ENCODE results near the gene CCL11.

Gene CCL11

DNA sequence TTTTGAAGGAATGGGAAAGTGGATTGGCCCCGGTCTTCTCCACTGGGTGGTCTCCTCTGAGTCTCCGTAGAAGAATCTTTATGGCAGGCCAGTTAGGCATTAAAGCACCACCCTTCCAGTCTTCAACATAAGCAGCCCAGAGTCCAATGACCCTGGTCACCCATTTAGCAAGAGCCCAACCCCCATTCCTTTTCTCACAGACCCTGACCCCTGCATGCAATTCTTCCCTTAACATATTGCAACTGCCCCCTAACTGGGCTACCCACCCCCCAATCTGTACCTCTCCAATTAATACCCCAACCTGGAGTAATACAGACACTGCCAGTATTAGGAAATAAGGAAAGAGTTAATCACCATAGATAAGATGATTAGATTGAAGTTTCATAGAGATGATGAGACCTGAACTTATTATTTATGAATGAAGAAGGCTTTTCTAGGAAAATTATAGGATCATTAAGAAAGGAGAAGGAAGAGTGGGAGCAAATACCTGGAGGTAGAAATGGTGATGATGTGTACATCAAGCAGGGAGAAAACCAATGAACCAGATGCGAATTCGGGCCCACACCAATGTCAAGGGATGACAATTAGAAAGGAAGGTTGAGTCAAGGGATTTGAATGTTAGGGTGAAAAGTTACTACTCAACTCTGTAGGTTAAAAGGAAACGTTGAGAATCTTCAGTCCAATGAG, 28.1 kb upstream of the CCL11 start:
- DNase-seq (ENCODE audit: low read depth in 2 of 2) = no peak

DNA sequence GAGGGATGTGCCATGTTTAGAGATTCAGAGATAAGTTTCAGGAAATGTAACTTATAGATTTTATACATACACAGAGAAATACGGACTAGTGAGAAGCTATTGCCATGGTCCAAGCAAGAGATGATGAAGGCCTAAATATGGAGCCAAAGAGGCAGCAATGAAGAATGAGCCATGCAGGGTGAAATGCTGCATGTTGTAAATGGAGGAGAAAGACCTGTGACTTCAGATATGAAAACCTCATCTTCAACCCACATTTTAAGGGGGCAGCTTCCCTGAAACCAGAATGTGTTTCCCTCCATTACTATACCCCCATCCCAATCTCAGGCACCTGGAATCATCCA, 27.6 kb upstream of the CCL11 start:
- DNase-seq (ENCODE audit: low read depth in 2 of 2) = no peak

DNA sequence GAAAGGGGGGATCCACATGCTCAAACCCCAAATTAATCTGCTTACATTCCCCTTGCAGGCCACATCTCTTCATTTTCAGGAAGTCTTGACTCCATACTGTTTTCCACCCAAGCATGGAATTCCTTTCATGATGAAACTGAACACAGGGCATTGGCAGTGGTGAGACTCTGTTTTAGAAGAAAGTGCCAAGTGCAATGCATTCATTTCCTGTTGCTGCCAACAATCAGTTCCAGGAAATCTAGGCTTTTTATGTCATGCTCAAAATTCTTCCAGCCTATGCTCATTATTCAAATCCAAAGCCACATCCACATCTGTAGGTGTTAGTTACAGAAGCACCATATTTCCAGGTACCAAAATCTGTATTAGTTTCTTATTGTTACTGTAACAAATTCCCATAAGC, 26.4 kb upstream of the CCL11 start:
- no peak for DNase-seq (ENCODE audit: low read depth in 2 of 2)

DNA sequence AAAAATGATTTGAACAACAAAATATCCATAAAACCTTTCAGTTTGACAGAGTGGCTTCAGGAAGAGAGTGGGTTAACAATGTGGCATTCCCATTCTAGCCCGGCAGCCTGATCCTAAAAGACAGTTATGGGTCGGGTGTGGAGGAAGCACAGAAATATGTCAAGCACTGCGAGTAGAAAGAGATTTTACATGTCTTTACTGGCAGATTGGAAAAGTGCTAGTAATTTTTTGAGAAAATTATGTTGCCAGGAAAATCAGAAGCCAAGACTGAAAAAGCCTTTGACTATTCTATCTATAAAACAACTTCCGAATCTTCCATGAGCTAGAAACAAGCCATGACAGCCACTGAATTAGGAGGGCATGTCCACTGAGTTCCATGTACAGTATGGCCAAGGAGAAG, 24.7 kb upstream of the CCL11 start:
- no peak for DNase-seq (ENCODE audit: low read depth in 2 of 2)

DNA sequence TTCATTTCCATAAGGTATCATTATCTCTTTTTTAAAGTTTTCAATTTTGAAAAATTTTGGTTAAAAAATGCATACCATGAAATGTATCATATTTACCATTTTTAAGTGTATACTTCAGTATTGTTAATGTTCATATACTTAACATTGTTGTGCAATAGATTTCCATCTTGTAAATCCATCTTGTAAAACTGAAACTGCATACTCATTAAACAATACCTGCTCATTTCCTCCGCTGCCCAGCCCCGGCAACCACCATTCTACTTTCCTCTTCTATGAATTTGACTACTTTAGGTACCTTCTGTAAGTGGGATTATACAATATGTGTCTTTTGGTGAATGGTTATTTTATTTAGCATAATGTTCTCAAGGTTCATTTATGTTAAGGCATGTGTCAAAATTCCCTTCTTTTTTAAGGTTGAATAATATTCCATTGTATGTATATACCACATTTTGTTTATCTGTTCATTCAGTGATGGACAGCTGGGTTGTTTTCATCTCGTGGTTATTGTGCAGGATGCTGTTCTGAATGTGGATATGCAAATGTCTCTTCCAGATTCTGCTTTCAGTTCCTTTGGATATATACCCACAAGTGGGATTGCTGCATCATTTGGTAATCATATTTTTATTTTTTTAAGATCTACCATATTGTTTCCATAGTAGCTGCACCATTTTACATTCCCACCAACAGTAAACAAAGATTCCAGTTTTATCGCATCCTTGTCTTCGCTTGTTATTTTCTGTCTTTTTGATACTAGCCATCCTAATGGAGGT, 23.8 kb upstream of the CCL11 start:
- DNase-seq (ENCODE audit: low read depth in 2 of 2) = no peak

DNA sequence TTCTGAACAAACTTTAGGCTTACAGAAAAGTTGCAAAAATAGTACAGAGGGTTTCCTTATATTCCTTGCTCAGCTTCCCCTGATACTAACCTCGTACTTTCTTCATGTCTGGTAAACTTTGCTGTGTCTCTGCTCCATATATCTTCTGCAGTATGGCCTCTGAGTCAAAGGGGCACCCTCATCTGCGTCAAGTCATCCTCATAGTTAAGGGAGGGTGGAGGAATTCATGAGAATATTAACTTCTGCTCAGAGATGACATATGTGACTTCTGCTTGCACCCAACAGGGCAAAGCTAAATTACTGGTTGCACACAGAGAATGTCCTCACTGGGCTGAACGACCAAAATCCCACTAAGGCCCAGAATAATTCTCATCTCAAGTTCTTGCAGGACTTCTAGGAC, 19.8 kb upstream of the CCL11 start:
- no peak for DNase-seq (ENCODE audit: low read depth in 2 of 2)

DNA sequence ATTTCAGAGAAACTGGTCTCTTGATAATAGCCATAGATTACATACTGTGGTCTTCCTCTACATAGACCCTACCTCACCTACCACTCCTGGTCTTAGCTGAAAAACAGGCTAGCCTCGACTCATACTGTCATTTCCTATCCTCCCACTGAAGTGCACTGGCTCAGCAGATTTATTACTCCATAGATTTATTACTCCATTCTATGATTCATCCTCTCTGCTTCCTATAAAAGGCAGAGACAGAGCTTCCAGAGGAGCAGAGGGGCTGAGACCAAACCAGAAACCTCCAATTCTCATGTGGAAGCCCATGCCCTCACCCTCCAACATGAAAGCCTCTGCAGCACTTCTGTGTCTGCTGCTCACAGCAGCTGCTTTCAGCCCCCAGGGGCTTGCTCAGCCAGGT, 15.6 kb upstream of the CCL11 start, which contains the start of gene CCL7:
Gene CCL7, plus strand, starts transcription at position 253 of the 400 bp plus-strand sequence. Its CDS starts 70 bp downstream, at position 323.
- no peak for DNase-seq (ENCODE audit: low read depth in 2 of 2)

DNA sequence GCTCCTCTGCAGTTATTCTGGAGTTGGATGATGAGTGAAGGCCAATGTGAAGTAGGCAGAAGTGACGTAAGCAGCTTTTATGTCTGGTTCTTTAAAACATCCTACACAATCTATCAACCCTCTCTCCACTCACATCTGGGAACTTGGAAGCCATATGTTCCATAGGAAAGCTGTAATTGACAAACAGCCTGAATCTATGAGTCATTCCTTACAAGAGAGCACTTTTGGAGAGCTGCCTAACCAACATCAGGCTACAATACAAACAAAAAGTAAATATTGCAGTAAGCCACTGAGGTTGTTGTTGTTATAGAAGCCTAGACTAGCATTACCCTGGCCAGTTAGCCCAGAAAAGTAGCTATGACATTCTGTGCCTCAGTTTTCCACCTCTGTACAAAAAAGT, 9.7 kb upstream of the CCL11 start:
- DNase-seq (ENCODE audit: low read depth in 2 of 2) = no peak

DNA sequence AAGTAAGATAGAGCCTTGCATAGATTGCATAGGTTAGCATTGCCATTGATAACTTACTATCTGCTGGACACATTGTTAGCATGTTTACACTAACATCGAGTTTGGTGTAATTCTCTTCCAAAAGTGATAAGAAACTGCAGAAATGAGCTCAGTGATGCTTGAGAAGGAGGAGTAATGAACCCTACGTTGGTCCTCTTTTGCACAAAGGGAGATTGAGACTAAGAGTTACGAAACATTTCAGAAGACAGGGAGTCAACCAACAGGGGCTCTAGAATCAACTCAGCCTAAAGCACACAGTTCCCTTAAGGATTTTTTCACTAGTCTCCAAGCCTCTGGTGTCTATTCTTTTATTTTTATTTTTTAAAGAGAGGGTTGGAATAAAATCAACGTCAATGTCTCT, 8.7 kb upstream of the CCL11 start:
- no peak for DNase-seq (ENCODE audit: low read depth in 2 of 2)

DNA sequence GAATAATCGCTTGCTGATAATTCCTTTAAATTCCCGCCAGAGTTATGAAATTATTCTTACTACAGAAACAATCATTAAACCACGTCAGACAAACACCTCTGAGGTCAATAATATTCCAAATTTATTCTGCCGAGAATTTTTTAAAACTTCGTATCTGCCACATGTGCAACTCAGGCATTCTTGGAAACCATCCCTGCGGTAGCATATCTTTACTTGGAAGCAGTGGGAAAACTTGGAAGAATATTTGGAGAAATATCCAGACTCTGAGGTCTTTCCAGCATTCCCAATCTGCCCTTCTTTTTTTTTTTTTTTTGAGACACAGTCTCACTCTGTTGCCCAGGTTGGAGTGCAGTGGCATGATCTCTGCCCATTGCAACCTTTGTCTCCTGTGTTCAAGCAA, 2.0 kb upstream of the CCL11 start:
- DNase-seq (ENCODE audit: low read depth in 2 of 2) = no peak

DNA sequence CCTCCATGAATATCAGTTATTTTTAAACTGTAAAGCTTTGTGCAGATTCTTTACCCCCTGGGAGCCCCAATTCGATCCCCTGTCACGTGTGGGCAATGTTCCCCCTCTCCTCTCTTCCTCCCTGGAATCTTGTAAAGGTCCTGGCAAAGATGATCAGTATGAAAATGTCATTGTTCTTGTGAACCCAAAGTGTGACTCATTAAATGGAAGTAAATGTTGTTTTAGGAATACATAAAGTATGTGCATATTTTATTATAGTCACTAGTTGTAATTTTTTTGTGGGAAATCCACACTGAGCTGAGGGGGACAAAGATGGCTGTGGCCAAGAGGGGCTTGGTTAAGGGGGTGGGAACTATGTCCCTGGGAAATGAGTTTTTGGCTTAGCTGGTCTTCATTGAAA, 2.3 kb downstream of the CCL11 start:
- no peak for DNase-seq (ENCODE audit: low read depth in 2 of 2)

DNA sequence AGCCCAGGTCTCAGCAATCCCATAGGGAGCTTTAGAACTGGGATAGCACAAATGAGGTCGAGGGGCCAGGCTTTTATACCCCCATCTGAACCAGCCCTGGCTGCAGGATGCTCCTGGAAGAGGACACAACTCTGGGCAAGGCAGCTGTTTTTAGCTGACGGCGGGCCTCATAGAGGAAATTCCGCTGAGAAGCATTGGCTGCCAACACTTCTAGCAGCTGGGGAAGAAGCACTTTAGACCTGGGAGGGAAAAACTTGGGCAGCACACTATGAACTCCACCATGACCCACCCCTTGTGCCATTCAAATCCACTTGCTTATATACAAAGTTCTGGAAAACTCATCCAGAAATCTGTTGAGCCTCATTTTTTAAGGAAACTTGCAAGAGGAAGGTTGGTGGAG, 5.0 kb downstream of the CCL11 start:
- DNase-seq (ENCODE audit: low read depth in 2 of 2) = no peak

DNA sequence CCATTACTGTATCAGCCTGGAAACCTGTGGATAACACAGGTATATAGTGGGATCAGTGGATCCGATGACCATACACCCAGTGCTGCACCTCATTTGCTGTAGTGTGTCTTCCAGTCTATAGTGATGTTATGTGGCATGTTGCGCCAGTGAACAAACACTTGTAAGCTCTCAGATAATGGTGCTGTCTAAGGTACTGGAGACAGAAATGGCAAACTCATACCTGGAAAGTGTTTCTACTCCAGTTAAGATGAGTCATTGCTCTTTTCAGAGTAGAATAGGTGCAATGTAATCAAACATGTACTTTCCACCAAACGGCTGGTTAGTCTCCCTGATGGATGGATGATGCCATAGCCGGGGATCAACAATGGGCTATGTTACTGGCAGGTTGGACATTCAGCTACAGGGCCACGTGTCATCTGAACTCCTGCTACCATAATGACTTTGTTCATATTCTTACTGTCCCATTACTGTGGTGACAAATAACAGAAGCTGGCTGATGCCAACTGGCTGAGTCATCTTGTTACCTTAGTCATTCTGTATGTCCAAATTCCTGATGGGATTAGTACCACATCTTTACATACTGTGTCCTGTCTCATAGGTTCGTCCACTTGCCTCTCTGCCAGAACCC, 6.3 kb downstream of the CCL11 start:
- no peak for DNase-seq (ENCODE audit: low read depth in 2 of 2)

DNA sequence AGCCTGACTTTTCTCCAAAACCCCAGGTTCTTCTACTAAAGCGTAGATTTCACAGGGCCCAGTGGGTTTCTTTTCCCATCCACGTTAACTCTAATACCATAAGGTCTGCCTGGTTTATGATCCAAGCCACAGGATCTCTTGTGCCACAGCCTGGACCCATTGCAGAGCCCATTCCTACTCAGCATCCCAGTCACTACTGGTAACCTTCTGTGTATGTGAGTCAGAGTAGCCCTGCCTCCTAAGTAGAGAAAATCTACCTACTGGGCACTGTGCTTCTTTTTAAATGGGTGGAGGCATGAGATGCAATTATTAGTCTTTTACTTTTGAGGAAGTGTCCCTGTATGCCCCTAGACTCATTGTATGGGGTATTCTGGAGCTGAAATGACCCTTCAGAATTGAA, 13.5 kb downstream of the CCL11 start:
- DNase-seq (ENCODE audit: low read depth in 2 of 2) = no peak

DNA sequence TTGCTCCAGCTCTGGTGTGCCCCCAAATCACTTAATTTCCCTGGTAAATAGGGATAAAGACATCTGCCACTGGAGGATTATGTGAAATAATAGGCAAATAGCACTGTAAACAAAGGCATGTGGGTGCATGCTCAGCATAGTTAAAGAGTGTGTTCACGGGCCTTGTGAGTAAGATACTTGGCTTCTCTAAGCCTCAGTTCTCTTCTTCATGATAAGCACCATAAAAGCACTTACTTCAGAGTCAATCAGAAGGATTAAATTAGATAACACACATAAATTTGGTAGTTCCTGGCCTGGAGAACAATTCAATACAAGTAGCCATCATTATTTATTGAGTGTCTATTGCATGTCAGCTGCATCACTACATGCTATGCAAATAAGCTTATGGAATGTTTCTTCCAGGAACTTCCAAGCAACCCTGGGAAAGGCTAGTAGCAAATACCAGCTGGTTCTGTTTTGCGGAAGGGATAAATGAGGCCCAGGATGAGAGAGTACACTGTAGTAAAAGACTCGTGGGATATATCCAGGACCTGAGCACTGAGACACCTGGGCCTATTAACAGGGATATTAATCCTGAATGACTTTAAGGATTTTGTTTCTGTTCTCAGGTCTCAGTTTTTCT, 14.5 kb downstream of the CCL11 start:
- no peak for DNase-seq (ENCODE audit: low read depth in 2 of 2)

DNA sequence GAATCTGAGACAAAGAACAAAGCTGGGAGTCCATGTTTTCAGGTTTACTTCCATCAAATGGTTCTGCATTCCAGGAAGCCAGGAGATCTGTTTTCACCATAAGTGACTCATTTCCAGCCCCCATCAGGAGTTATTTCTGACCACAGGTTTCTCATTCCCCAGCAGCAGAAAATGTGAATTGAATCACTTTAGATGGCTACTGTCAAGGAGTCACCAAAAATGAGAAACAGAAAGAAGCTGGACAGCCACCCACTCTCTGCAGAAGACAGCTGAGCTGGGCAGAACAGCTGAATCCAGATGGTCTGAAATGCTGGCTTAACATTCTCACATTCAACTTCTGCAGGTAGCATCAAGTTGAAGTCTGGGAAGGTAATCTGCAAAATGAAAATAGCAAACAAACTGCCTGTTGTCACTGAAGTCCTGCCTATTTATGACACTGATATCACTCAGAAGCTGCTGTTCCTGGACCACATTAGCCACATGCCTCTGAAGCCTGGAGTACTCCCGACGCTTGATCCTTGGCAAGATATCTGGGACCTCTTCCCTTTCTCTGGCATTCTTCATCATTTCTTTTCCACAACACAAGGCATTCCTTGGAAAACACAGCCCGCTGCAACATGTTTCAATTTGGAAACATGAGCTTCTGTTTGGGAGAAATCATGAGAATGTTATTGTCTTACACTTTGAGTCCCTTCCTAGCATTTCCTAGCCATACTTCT, 15.3 kb downstream of the CCL11 start:
- DNase-seq (ENCODE audit: low read depth in 2 of 2) = no peak

DNA sequence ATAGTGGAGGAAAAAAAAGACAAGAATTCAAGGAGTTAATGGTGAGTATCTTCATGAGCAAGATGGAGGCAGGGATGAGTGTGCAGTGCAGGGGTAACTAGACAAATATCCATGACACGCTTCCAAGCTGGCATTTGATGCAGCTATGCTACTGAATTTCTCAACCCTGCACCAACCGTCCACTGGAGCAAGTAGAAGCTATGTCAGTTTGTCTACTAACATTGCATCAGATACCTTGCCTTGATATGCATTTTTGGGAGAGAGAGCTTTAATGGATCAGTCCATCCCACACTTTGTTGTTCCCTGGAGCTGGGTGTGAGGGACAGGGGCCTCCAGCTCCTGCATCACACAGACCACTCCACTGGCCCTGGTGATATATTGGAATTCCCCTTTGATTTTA, 16.4 kb downstream of the CCL11 start:
- DNase-seq (ENCODE audit: low read depth in 2 of 2) = no peak

DNA sequence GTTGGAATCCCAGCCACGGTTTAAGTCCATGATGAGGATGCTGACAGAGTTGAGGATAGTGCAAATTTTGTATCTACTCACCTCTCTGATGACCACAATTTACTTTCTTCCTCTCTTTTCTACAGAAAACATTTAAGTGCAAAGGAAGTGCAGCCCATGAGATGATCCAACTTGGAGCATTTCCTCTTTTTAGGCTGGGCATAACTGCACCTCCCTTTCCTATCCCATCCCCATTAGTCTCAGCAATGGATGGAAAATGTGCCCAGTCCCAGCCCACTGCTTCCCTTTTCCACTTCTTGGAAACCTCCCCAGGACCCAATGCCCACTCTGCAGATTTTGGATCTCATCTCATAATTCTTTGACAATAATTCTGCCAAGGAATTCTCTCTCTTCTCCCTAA, 17.1 kb downstream of the CCL11 start:
- no peak for DNase-seq (ENCODE audit: low read depth in 2 of 2)

DNA sequence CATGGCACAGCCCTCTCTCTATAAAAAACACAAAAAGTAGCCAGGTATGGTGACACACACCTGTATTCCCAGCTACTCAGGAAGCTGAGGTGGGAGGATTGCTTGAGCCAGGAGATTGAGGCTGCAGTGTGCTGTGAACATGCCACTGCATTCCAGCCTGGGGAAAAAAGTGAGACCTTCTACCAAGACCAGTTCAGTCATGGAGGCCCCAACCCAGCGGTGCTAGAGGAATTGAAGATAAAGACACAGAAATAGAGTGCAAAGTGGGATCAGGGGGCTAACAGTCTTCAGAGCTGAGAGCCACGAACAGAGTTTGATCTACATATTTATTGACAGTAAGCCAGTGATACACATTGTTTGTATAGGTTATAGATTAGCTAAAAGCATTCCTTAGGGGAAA, 18.1 kb downstream of the CCL11 start:
- no peak for DNase-seq (ENCODE audit: low read depth in 2 of 2)

DNA sequence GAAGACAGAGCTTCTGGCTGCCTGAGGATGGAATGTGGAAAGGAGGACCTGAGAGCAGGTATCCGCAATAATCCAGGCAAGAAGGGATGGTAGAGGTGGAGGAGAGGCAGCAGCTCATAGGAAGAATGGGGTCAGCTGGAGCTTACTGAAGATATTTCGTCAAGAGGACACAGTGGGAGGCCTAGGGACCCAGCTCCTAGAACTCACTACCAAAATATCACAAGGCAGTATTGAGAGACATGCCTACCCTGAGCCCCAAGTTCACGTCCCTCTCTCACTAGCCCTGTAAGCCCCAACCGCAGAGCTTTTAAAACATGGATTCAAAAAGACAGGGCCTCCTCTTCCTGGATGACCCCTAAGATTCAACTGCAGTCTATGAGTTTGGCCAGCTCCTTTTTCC, 19.5 kb downstream of the CCL11 start:
- DNase-seq (ENCODE audit: low read depth in 2 of 2) = no peak

DNA sequence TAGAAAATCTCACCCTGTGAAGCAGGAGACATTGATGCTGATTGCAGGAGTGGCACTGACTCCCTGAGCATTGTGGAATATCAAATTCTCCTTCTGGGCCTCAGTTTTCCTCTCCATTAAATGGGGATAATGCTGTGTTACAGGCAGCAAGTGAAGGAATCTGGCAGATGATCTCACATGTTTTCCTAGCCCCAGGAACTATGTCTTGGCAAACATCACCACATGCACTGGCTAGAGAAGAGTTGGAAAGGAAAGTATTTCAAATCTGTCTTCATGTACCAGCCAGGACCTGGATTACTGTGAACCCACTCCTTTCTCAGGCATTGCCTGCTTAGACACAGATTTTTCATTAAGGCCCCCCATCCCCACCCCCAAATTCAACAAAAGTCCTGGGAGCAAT, 20.1 kb downstream of the CCL11 start:
- no peak for DNase-seq (ENCODE audit: low read depth in 2 of 2)

DNA sequence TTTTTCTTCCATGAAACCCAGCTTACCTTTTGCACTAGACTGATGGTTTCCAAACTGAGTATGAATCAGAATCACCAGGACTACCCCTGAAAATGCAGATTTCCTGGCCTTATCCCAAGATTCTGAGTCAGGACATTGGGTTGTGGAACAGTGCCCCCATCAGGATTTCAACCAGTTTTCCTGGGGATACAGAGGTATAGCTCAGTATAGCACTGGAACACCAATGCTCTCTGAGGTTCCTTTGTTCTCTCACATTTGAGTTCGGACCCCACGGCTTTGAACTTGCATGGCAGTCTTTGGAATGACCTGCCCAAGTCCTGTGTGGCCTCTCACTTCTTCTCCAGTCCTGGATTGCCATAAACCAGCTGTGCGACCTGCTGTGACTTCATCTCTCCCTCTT, 20.9 kb downstream of the CCL11 start:
- DNase-seq (ENCODE audit: low read depth in 2 of 2) = no peak

All from activated CD4-positive, alpha-beta T cell treated with anti-CD3 and anti-CD28 coated beads for 24 hours (primary cell).